Karpas-422 (cell line): ENCODE data around the gene NTM. TPM values are rescaled to one million over a fixed set of nuclear protein-coding genes. Genes with fewer than 3 reads are reported as not detected.

Experiments
- DNase-seq: peaks from one replicate; pipeline ENCODE4 v3.0.0-alpha.2; 2015
- H2AFZ ChIP-seq: fragments of 200-600 bp; sonication (generic); 2 replicates; pipeline ENCODE4 v1.6.1; 2014; ENCODE audit warnings: antibody characterized with exemption, low read length, mixed read lengths
- H3K27ac ChIP-seq: fragments of 200-600 bp; sonication (generic); 2 replicates; pipeline ENCODE4 v1.5.1; 2014; ENCODE audit warnings: mild to moderate bottlenecking, low read length, moderate library complexity
- H3K27me3 ChIP-seq: fragments of 200-600 bp; sonication (generic); 2 replicates; pipeline ENCODE4 v1.6.1; 2014; ENCODE audit warnings: low read length, mixed read lengths
- H3K36me3 ChIP-seq: fragments of 200-600 bp; sonication (generic); 2 replicates; pipeline ENCODE4 v1.6.1; 2014; ENCODE audit warnings: low read length, mixed read lengths; ENCODE audit not compliant: insufficient read depth
- H3K4me1 ChIP-seq: fragments of 200-600 bp; sonication (generic); 2 replicates; pipeline ENCODE4 v1.6.1; 2014; ENCODE audit warnings: mild to moderate bottlenecking, low read length, mixed read lengths
- H3K4me2 ChIP-seq: fragments of 200-600 bp; sonication (generic); 2 replicates; pipeline ENCODE4 v1.6.1; 2014; ENCODE audit warnings: low read length, low read depth, mild to moderate bottlenecking; ENCODE audit not compliant: poor library complexity, severe bottlenecking
- H3K4me3 ChIP-seq: fragments of 200-600 bp; sonication (generic); 2 replicates; pipeline ENCODE4 v1.5.1; 2014; ENCODE audit warnings: mild to moderate bottlenecking, antibody characterized with exemption, low read length, mixed read lengths
- H3K79me2 ChIP-seq: fragments of 200-600 bp; sonication (generic); 2 replicates; pipeline ENCODE4 v1.6.1; 2014; ENCODE audit warnings: mild to moderate bottlenecking, low read length, mixed read lengths
- H3K9ac ChIP-seq: fragments of 200-600 bp; sonication (generic); 2 replicates; pipeline ENCODE4 v1.6.0; 2014; ENCODE audit warnings: low read length
- H3K9me2 ChIP-seq: fragments of 200-600 bp; sonication (generic), shearing (Covaris generic); replicated peaks from 2 replicates; pipeline ENCODE4 v1.6.0; 2014; ENCODE audit warnings: mild to moderate bottlenecking, low read length, moderate library complexity; ENCODE audit not compliant: insufficient read depth
- H3K9me3 ChIP-seq: fragments of 300-700, 200-600 bp; sonication (generic); 2 replicates; pipeline ENCODE4 v1.6.1; 2014; ENCODE audit warnings: low read length, mixed read lengths
- H4K20me1 ChIP-seq: fragments of 200-600 bp; sonication (generic); 2 replicates; pipeline ENCODE4 v1.6.1; 2014; ENCODE audit warnings: mild to moderate bottlenecking, antibody characterized with exemption, low read length, low read depth; ENCODE audit not compliant: insufficient read depth
- total RNA-seq: library from RNA; depleted of rRNA; stranded (reverse); fragments of >200 nt; shearing (Covaris generic); gene quantifications from 2 replicates; pipeline ENCODE4 v1.2.3, GENCODE V29; 2014; ENCODE audit warnings: low replicate concordance

NTM gene
- total RNA-seq, 1 experiment from 2014 or later, result not detected

- H3K4me2 ChIP-seq, result no peak overlapping the region
- DNase-seq, result no peak
Observed at GRCh38 chr11:132237781-132238180, 867.4 kb downstream of the NTM start.

GRCh38 chr11:132238331-132238866 lies 868.0 kb downstream of the NTM start:
- Histone ChIP-seq H4K20me1 (no peaks in the 10 kb centered on the region), H3K9me2 (no peaks in the 10 kb centered on the region), H3K36me3 (no peaks in the 10 kb centered on the region), H3K4me2 (no peak overlapping the region), H3K4me1 (no peaks in the 10 kb centered on the region), H3K27ac (no peak overlapping the region), H2AFZ (no peak overlapping the region), H3K4me3 (no peak overlapping the region), H3K79me2 (no peaks in the 10 kb centered on the region), H3K9ac (no peak overlapping the region), H3K9me3 (no peaks in the 10 kb centered on the region), H3K27me3 (no peaks in the 10 kb centered on the region)
- DNase-seq, result no peak

More at GRCh38 chr11:132237781-132238180, 867.4 kb downstream of the NTM start:
- no peaks in the 10 kb centered on the region for H3K79me2 ChIP-seq
- no peaks in the 10 kb centered on the region for H3K9me3 ChIP-seq
- no peak overlapping the region for H3K27ac ChIP-seq
- H4K20me1 ChIP-seq, result no peaks in the 10 kb centered on the region
- no peaks in the 10 kb centered on the region for H3K4me1 ChIP-seq
- no peak overlapping the region for H3K9ac ChIP-seq
- no peaks in the 10 kb centered on the region for H3K36me3 ChIP-seq
- H3K9me2 ChIP-seq, result no peaks in the 10 kb centered on the region
- H3K4me3 ChIP-seq, result no peak overlapping the region
- no peak overlapping the region for H2AFZ ChIP-seq
- no peaks in the 10 kb centered on the region for H3K27me3 ChIP-seq

GRCh38 chr11:132240374-132240773 lies 870.0 kb downstream of the NTM start:
- no peak for DNase-seq
- H3K79me2 ChIP-seq, result no peaks in the 10 kb centered on the region
- H2AFZ ChIP-seq, result no peak overlapping the region
- no peaks in the 10 kb centered on the region for H3K4me1 ChIP-seq
- H3K9me3 ChIP-seq, result no peaks in the 10 kb centered on the region
- no peaks in the 10 kb centered on the region for H3K9me2 ChIP-seq
- H4K20me1 ChIP-seq, result no peaks in the 10 kb centered on the region
- no peak overlapping the region for H3K27ac ChIP-seq
- H3K36me3 ChIP-seq, result no peaks in the 10 kb centered on the region
- H3K27me3 ChIP-seq, result no peaks in the 10 kb centered on the region
- no peak overlapping the region for H3K4me3 ChIP-seq
- H3K9ac ChIP-seq, result no peak overlapping the region
- no peak overlapping the region for H3K4me2 ChIP-seq

GRCh38 chr11:132242632-132243031 lies 872.2 kb downstream of the NTM start:
- Histone ChIP-seq H3K27me3 (no peaks in the 10 kb centered on the region), H4K20me1 (no peaks in the 10 kb centered on the region), H3K4me2 (no peak overlapping the region), H3K9ac (no peak overlapping the region), H3K36me3 (no peaks in the 10 kb centered on the region), H3K79me2 (no peaks in the 10 kb centered on the region), H3K4me1 (no peaks in the 10 kb centered on the region), H3K4me3 (no peak overlapping the region), H3K27ac (no peak overlapping the region), H2AFZ (no peak overlapping the region), H3K9me2 (no peaks in the 10 kb centered on the region), H3K9me3 (no peaks in the 10 kb centered on the region)
- no peak for DNase-seq

- no peaks in the 10 kb centered on the region for H3K79me2 ChIP-seq
- H3K9me2 ChIP-seq, result no peaks in the 10 kb centered on the region
- H3K4me1 ChIP-seq, result no peaks in the 10 kb centered on the region
- H3K27ac ChIP-seq, result no peak overlapping the region
- H4K20me1 ChIP-seq, result no peaks in the 10 kb centered on the region
- H3K36me3 ChIP-seq, result no peaks in the 10 kb centered on the region
- H2AFZ ChIP-seq, result no peak overlapping the region
- DNase-seq, result no peak
- no peak overlapping the region for H3K9ac ChIP-seq
- no peak overlapping the region for H3K4me3 ChIP-seq
- H3K4me2 ChIP-seq, result no peak overlapping the region
- no peaks in the 10 kb centered on the region for H3K27me3 ChIP-seq
- no peaks in the 10 kb centered on the region for H3K9me3 ChIP-seq
Observed at GRCh38 chr11:132244846-132245245, 874.4 kb downstream of the NTM start.

- Histone ChIP-seq H3K9me3 (no peaks in the 10 kb centered on the region), H2AFZ (no peak overlapping the region), H3K27ac (no peak overlapping the region), H3K79me2 (no peaks in the 10 kb centered on the region), H3K4me3 (no peak overlapping the region), H3K9ac (no peak overlapping the region), H3K27me3 (no peaks in the 10 kb centered on the region), H3K9me2 (no peaks in the 10 kb centered on the region), H3K4me2 (no peak overlapping the region), H4K20me1 (no peaks in the 10 kb centered on the region), H3K36me3 (no peaks in the 10 kb centered on the region), H3K4me1 (no peaks in the 10 kb centered on the region)
- no peak for DNase-seq
Observed at GRCh38 chr11:132245403-132246385, 875.3 kb downstream of the NTM start.

- Histone ChIP-seq H3K9ac (no peak overlapping the region), H3K27me3 (no peaks in the 10 kb centered on the region), H4K20me1 (no peaks in the 10 kb centered on the region), H3K79me2 (no peaks in the 10 kb centered on the region), H3K9me2 (no peaks in the 10 kb centered on the region), H3K4me2 (no peak overlapping the region), H3K36me3 (no peaks in the 10 kb centered on the region), H3K27ac (no peak overlapping the region), H2AFZ (no peak overlapping the region), H3K4me3 (no peak overlapping the region), H3K4me1 (no peaks in the 10 kb centered on the region), H3K9me3 (no peaks in the 10 kb centered on the region)
- DNase-seq, result no peak
Observed at GRCh38 chr11:132248580-132248979, 878.2 kb downstream of the NTM start.

GRCh38 chr11:132249256-132249655 lies 878.8 kb downstream of the NTM start:
- Histone ChIP-seq H3K4me3 (no peak overlapping the region), H3K27me3 (no peaks in the 10 kb centered on the region), H3K9me3 (no peaks in the 10 kb centered on the region), H2AFZ (no peak overlapping the region), H3K4me1 (no peaks in the 10 kb centered on the region), H3K9ac (no peak overlapping the region), H3K4me2 (no peak overlapping the region), H3K9me2 (no peaks in the 10 kb centered on the region), H3K79me2 (no peaks in the 10 kb centered on the region), H3K27ac (no peak overlapping the region), H4K20me1 (no peaks in the 10 kb centered on the region), H3K36me3 (no peaks in the 10 kb centered on the region)
- DNase-seq, result no peak
